HEK293 (cell line): Measurements from ENCODE around the gene ERCC1.
"Not testable (repeated sequence)": the region's sequence is repeated elsewhere in the genome, so short reads cannot be mapped to it uniquely, and the experiment has no call there.

Source experiments
- CTCF ChIP-seq: fragments of 450-650 bp; formaldehyde crosslinking; IDR thresholded peaks from 2 replicates; pipeline ENCODE4 v1.5.1; 2016; ENCODE audit warnings: missing biosample characterization, missing genetic modification characterization
- SP2 ChIP-seq: fragments of 450-650 bp; formaldehyde crosslinking; IDR thresholded peaks from 2 replicates; pipeline ENCODE4 v1.5.1; 2016; ENCODE audit warnings: missing biosample characterization, missing genetic modification characterization
- ZNF23 ChIP-seq: fragments of 450-650 bp; formaldehyde crosslinking; IDR thresholded peaks from 2 replicates; pipeline ENCODE4 v1.5.1; 2016; ENCODE audit warnings: missing biosample characterization, missing genetic modification characterization, borderline replicate concordance
- ZNF274 ChIP-seq, 2 experiments: fragments of 200-500 bp in 1 of 2; fragments of 450-650 bp in 1 of 2; sonication (Bioruptor generic) in 1 of 2; formaldehyde crosslinking in 1 of 2; IDR thresholded peaks; 2 replicates each; pipeline versions ENCODE4 v1.5.1 to v1.6.1; 2014 to 2016; ENCODE audit warnings: borderline replicate concordance in 1 of 2, inconsistent platforms in 1 of 2, low read length in 1 of 2, missing biosample characterization in 1 of 2, missing genetic modification characterization in 1 of 2

GRCh38 chr19:45407585-45407984 lies 16.1 kb downstream of the ERCC1 start:
- TF ChIP-seq ZNF274 (IDR thresholded peaks at IDR 0.05; ENCODE audit: low read length); ZNF274 (tag by site-specific recombination; IDR thresholded peaks at IDR 0.05; ENCODE audit: borderline replicate concordance); SP2 (tag by site-specific recombination); CTCF (tag by site-specific recombination); ZNF23 (tag by site-specific recombination): not testable (repeated sequence)
